Prostate gland (tissue), 2 donors: Measurements from ENCODE around the gene RETREG1.

Experiments
- CTCF ChIP-seq, 4 experiments: fragments of 200-600 bp in 2 of 4; fragments of 450-650 bp in 2 of 4; sonication (generic) in 2 of 4; IDR thresholded peaks; 1 replicate in 3 of 4; 2 replicates in 1 of 4; pipeline ENCODE4 v1.5.1; 2016 to 2019; ENCODE audit warnings: antibody characterized with exemption in 4 of 4, mild to moderate bottlenecking in 2 of 4, moderate library complexity in 2 of 4
- POLR2AphosphoS5 ChIP-seq: sonication (generic); formaldehyde crosslinking; IDR thresholded peaks from one replicate; pipeline ENCODE4 v1.6.1; 2017; ENCODE audit warnings: antibody characterized with exemption

GRCh38 chr5:16521521-16522483 lies 95.0 kb downstream of the RETREG1 start:
- no peak for TF ChIP-seq POLR2AphosphoS5
- no peak for TF ChIP-seq CTCF (IDR thresholded peaks at IDR 0.05)
